ENCODE measurements around the gene PCBP1.
A peak's percentile ranks its signal among the peaks of the same experiment; 100 is the strongest.
"Not testable (repeated sequence)": the region's sequence is repeated elsewhere in the genome, so short reads cannot be mapped to it uniquely, and the experiment has no call there.

PCBP1 gene

DNA sequence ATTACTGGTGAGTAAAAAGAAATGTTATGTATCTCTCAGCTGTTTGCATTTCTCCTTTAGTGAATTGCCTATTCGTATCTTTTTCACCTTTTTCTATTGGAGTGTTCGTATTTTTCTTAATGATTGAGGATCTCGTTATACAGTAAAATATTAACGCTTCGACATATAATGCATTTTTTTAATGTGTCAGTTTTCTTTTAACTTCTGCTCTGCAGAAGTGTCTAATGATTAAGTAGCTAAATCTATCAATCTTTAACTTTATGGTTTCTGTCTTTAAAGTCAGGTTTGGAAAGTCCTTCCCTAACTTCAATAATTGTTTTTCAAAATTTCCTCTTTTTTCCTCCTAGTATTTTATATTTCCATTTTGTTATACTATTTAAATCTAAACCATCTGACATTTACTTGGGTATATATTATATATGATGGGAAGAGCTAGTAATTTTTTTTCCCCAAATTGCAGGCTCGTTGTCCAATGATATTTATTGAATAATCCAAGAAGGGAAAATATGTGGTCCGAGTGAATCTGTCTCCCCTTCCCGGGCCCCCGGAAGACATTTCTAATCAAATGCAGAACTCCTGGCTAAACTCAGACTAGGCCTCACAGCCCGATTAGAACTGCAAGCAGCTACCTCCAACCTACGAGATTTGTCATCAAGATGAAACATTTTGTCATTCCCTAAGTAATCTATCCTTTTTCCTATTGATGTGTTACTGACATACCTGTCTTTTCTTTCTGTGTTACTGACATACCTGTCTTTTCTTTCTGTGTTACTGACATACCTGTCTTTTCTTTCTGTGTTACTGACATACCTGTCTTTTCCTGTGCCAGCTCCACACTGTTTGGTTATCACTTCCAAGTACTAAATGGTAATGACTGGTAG lies 17.2 kb downstream of the PCBP1 start:
- Histone ChIP-seq H3K27me3 (ENCODE audit: insufficient read depth, low read length, poor library complexity, severe bottlenecking) (no peaks in the 10 kb centered on the region), H3K9me2 (replicated peaks; ENCODE audit: low read depth, low read length) (no peaks in the 10 kb centered on the region), H4K20me1 (ENCODE audit: insufficient read depth, low read length, poor library complexity, severe bottlenecking) (no peaks in the 10 kb centered on the region), H3K9ac (ENCODE audit: low read depth, low read length, poor library complexity, severe bottlenecking) (peak overlapping the region; percentile 62), H3K79me2 (ENCODE audit: insufficient read depth, low read length) (no peaks in the 10 kb centered on the region), H3K4me3 (ENCODE audit: low read length, poor library complexity, severe bottlenecking) (peak overlapping the region; percentile 41), H3K36me3 (ENCODE audit: insufficient read depth, low read length) (no peaks in the 10 kb centered on the region), H3K4me2 (ENCODE audit: low read depth, low read length, poor library complexity, severe bottlenecking) (peak overlapping the region; percentile 62), H3F3A (ENCODE audit: low read depth) (no peaks in the 10 kb centered on the region), H3K4me1 (ENCODE audit: insufficient read depth, low read length, poor library complexity, severe bottlenecking) (peaks cover 25% of the 10 kb centered on the region), H3K9me3 (ENCODE audit: insufficient read depth, low read depth, low read length) (no peaks in the 10 kb centered on the region), H2AFZ (ENCODE audit: low read length) (peak overlapping the region; percentile 57)
- TF ChIP-seq, protein P1, sequence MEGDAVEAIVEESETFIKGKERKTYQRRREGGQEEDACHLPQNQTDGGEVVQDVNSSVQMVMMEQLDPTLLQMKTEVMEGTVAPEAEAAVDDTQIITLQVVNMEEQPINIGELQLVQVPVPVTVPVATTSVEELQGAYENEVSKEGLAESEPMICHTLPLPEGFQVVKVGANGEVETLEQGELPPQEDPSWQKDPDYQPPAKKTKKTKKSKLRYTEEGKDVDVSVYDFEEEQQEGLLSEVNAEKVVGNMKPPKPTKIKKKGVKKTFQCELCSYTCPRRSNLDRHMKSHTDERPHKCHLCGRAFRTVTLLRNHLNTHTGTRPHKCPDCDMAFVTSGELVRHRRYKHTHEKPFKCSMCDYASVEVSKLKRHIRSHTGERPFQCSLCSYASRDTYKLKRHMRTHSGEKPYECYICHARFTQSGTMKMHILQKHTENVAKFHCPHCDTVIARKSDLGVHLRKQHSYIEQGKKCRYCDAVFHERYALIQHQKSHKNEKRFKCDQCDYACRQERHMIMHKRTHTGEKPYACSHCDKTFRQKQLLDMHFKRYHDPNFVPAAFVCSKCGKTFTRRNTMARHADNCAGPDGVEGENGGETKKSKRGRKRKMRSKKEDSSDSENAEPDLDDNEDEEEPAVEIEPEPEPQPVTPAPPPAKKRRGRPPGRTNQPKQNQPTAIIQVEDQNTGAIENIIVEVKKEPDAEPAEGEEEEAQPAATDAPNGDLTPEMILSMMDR (conservative IDR thresholded peaks at IDR 0.05; ENCODE audit: low read length) = no peak
- no peak for TF ChIP-seq EZH2phosphoT487 (IDR thresholded peaks at IDR 0.05; ENCODE audit: borderline replicate concordance)

DNA sequence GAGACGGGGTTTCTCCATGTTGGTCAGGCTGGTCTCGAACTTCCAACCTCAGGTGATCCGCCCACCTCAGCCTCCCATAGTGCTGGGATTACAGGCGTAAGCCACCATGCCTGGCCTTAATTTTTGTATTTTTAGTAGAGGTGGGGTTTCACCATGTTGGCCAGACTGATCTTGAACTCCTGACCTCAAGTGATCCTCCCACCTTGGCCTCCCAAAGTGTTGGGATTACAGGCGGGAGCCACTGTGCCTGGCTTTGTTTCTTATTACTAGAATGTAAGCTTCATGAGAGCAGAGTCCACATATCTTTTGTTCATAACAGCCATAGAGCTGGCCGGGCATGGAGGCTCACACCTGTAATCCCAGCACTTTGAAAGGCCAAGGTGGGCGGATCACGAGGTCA lies 18.9 kb downstream of the PCBP1 start:
- H4K20me1 ChIP-seq (ENCODE audit: insufficient read depth, low read length, poor library complexity, severe bottlenecking); H3K4me2 ChIP-seq (ENCODE audit: low read depth, low read length, poor library complexity, severe bottlenecking); H3K4me3 ChIP-seq (ENCODE audit: low read length, poor library complexity, severe bottlenecking): not testable (repeated sequence)

GRCh38 chr2:70110397-70110796 lies 23.1 kb downstream of the PCBP1 start:
- H3K36me3 ChIP-seq (ENCODE audit: insufficient read depth, low read length); H3K79me2 ChIP-seq (ENCODE audit: insufficient read depth, low read length); H3K27me3 ChIP-seq (ENCODE audit: insufficient read depth, low read length, poor library complexity, severe bottlenecking); H3K9ac ChIP-seq (ENCODE audit: low read depth, low read length, poor library complexity, severe bottlenecking); H3K4me1 ChIP-seq (ENCODE audit: insufficient read depth, low read length, poor library complexity, severe bottlenecking); H2AFZ ChIP-seq (ENCODE audit: low read length); H3K9me2 ChIP-seq (replicated peaks; ENCODE audit: low read depth, low read length); H3K4me2 ChIP-seq (ENCODE audit: low read depth, low read length, poor library complexity, severe bottlenecking); H3K9me3 ChIP-seq (ENCODE audit: insufficient read depth, low read depth, low read length); H3F3A ChIP-seq (ENCODE audit: low read depth); H4K20me1 ChIP-seq (ENCODE audit: insufficient read depth, low read length, poor library complexity, severe bottlenecking); H3K4me3 ChIP-seq (ENCODE audit: low read length, poor library complexity, severe bottlenecking): not testable (repeated sequence)

More for the DNA sequence above, 18.9 kb downstream of the PCBP1 start:
- H3K9me3 ChIP-seq (ENCODE audit: insufficient read depth, low read depth, low read length); H3F3A ChIP-seq (ENCODE audit: low read depth); H3K79me2 ChIP-seq (ENCODE audit: insufficient read depth, low read length); H3K9ac ChIP-seq (ENCODE audit: low read depth, low read length, poor library complexity, severe bottlenecking); H3K36me3 ChIP-seq (ENCODE audit: insufficient read depth, low read length); H2AFZ ChIP-seq (ENCODE audit: low read length); H3K9me2 ChIP-seq (replicated peaks; ENCODE audit: low read depth, low read length); H3K27me3 ChIP-seq (ENCODE audit: insufficient read depth, low read length, poor library complexity, severe bottlenecking): not testable (repeated sequence)
- H3K4me1 ChIP-seq (ENCODE audit: insufficient read depth, low read length, poor library complexity, severe bottlenecking) = peaks cover 25% of the 10 kb centered on the region

GRCh38 chr2:70111752-70112591 lies 24.7 kb downstream of the PCBP1 start:
- TF ChIP-seq, protein P1 (conservative IDR thresholded peaks at IDR 0.05; ENCODE audit: low read length) = no peak
- no peak for TF ChIP-seq EZH2phosphoT487 (IDR thresholded peaks at IDR 0.05; ENCODE audit: borderline replicate concordance)
- Histone ChIP-seq H3K36me3 (ENCODE audit: insufficient read depth, low read length) (no peaks in the 10 kb centered on the region), H3K4me2 (ENCODE audit: low read depth, low read length, poor library complexity, severe bottlenecking) (no peak overlapping the region), H4K20me1 (ENCODE audit: insufficient read depth, low read length, poor library complexity, severe bottlenecking) (no peaks in the 10 kb centered on the region), H3K79me2 (ENCODE audit: insufficient read depth, low read length) (no peaks in the 10 kb centered on the region), H3K9me2 (replicated peaks; ENCODE audit: low read depth, low read length) (no peaks in the 10 kb centered on the region), H3K27me3 (ENCODE audit: insufficient read depth, low read length, poor library complexity, severe bottlenecking) (no peaks in the 10 kb centered on the region), H3K9ac (ENCODE audit: low read depth, low read length, poor library complexity, severe bottlenecking) (no peak overlapping the region), H3F3A (ENCODE audit: low read depth) (no peaks in the 10 kb centered on the region; the same call in 1 of the 2 replicates), H3K9me3 (ENCODE audit: insufficient read depth, low read depth, low read length) (no peaks in the 10 kb centered on the region), H3K4me1 (ENCODE audit: insufficient read depth, low read length, poor library complexity, severe bottlenecking) (peaks cover 7% of the 10 kb centered on the region), H3K4me3 (ENCODE audit: low read length, poor library complexity, severe bottlenecking) (no peak overlapping the region), H2AFZ (ENCODE audit: low read length) (no peak overlapping the region; the same call in 1 of the 2 replicates)
